Stomach (tissue), 4 donors: ENCODE measurements around the gene TRIM10.

ENCODE experiments used
- POLR2A ChIP-seq, 4 donors: fragments of 450-650 bp; IDR thresholded peaks; one replicate each; pipeline ENCODE4 v1.6.1; 2016; ENCODE audit warnings: antibody characterized with exemption in 4 of 4, control low read depth in 2 of 4, mild to moderate bottlenecking in 1 of 4, moderate library complexity in 1 of 4
- TF ChIP-seq, protein P1 (sequence below), 7 experiments: fragments of 450-650 bp in 4 of 7; fragments of 200-600 bp in 3 of 7; sonication (generic) in 3 of 7; IDR thresholded peaks; one replicate each; pipeline ENCODE4 v1.5.1; 2016 to 2019; ENCODE audit warnings: antibody characterized with exemption in 7 of 7, control low read depth in 2 of 7, mild to moderate bottlenecking in 1 of 7

DNA sequence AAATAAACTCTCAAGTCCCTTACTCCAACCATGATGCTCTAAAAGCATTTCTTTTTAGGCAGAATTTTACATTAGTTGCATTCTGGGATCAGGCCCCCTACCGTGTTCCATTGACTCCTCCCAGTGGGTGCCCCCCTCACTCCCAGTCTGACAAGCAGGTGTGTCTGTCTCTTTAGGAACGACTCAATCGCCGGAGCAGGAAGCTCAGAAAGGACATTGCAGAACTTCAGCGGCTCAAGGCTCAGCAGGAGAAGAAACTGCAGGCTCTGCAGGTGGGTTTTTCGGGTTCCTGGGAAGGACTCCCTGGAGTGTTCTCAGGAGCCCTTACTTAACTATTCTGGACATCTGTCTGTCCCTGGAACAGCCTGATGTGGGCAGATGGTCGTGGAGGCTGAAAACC lies 15.2 kb downstream of the TRIM10 start:
- no peak for TF ChIP-seq POLR2A (IDR thresholded peaks at IDR 0.05)
- TF ChIP-seq, protein P1, sequence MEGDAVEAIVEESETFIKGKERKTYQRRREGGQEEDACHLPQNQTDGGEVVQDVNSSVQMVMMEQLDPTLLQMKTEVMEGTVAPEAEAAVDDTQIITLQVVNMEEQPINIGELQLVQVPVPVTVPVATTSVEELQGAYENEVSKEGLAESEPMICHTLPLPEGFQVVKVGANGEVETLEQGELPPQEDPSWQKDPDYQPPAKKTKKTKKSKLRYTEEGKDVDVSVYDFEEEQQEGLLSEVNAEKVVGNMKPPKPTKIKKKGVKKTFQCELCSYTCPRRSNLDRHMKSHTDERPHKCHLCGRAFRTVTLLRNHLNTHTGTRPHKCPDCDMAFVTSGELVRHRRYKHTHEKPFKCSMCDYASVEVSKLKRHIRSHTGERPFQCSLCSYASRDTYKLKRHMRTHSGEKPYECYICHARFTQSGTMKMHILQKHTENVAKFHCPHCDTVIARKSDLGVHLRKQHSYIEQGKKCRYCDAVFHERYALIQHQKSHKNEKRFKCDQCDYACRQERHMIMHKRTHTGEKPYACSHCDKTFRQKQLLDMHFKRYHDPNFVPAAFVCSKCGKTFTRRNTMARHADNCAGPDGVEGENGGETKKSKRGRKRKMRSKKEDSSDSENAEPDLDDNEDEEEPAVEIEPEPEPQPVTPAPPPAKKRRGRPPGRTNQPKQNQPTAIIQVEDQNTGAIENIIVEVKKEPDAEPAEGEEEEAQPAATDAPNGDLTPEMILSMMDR (IDR thresholded peaks at IDR 0.05) = no peak
